Measurements from ENCODE around the gene OSTN.

Gene OSTN

GRCh38 chr3:191301017-191301416 lies 102.0 kb downstream of the OSTN start:
- H3K9me3 ChIP-seq (ENCODE audit: control insufficient read depth, low read length), result no peaks in the 10 kb centered on the region
- no peak for DNase-seq
- no peaks in the 10 kb centered on the region for H3K27me3 ChIP-seq (replicated peaks; ENCODE audit: control insufficient read depth, insufficient read depth, low read length, poor library complexity, severe bottlenecking)
- no peaks in the 10 kb centered on the region for H3K36me3 ChIP-seq (ENCODE audit: control insufficient read depth, insufficient read depth, low read length)
- H3K4me1 ChIP-seq (ENCODE audit: control insufficient read depth, insufficient read depth, low read length, poor library complexity, severe bottlenecking), result no peaks in the 10 kb centered on the region
- H3K27ac ChIP-seq (ENCODE audit: insufficient read depth, low read length, poor library complexity, severe bottlenecking), result no peak overlapping the region
- no peak overlapping the region for H3K4me3 ChIP-seq (ENCODE audit: insufficient read depth, low read depth, low read length, poor library complexity, severe bottlenecking)

DNA sequence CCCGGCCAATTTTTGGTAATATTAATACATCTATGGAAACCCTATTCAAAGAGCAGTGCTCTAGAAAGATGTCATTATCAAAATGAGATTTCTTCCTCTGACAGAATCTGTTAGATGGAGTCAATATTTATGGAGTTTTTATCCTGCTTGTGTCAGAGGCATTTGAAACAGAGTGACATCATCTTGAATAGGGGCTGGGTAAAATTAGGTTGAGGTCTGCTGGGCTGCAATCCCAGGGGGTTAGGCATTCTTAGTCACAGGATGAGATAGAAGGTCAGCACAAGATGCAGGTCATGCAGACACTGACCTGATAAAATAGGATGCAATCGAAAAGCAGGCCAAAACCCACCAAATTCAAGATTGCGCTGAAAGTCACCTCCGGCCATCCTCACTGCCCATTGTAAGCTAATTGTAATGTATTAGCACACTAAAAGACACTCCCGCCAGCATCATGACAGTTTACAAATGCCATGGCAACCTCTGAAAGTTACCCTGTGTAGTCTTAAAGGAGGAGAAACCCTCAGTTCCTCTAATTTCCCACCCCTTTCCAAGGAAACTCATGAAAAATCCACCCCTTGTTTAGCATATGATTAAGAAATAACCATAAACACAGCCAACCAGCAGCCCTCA lies 102.9 kb downstream of the OSTN start:
- H3K27me3 ChIP-seq (replicated peaks; ENCODE audit: control insufficient read depth, insufficient read depth, low read length, poor library complexity, severe bottlenecking), result no peaks in the 10 kb centered on the region

GRCh38 chr3:191302451-191302850 lies 103.4 kb downstream of the OSTN start:
- H3K27ac ChIP-seq (ENCODE audit: insufficient read depth, low read length, poor library complexity, severe bottlenecking), result no peak overlapping the region
- no peaks in the 10 kb centered on the region for H3K9me3 ChIP-seq (ENCODE audit: control insufficient read depth, low read length)
- no peak for DNase-seq
- H3K27me3 ChIP-seq (replicated peaks; ENCODE audit: control insufficient read depth, insufficient read depth, low read length, poor library complexity, severe bottlenecking), result no peaks in the 10 kb centered on the region
- H3K4me3 ChIP-seq (ENCODE audit: insufficient read depth, low read depth, low read length, poor library complexity, severe bottlenecking), result no peak overlapping the region
- no peaks in the 10 kb centered on the region for H3K36me3 ChIP-seq (ENCODE audit: control insufficient read depth, insufficient read depth, low read length)
- H3K4me1 ChIP-seq (ENCODE audit: control insufficient read depth, insufficient read depth, low read length, poor library complexity, severe bottlenecking), result no peaks in the 10 kb centered on the region

More for the DNA sequence above, 102.9 kb downstream of the OSTN start:
- Histone ChIP-seq H3K36me3 (ENCODE audit: control insufficient read depth, insufficient read depth, low read length) (no peaks in the 10 kb centered on the region), H3K4me1 (ENCODE audit: control insufficient read depth, insufficient read depth, low read length, poor library complexity, severe bottlenecking) (no peaks in the 10 kb centered on the region), H3K4me3 (ENCODE audit: insufficient read depth, low read depth, low read length, poor library complexity, severe bottlenecking) (no peak overlapping the region), H3K27ac (ENCODE audit: insufficient read depth, low read length, poor library complexity, severe bottlenecking) (no peak overlapping the region), H3K9me3 (ENCODE audit: control insufficient read depth, low read length) (no peaks in the 10 kb centered on the region)
- DNase-seq, result no peak

GRCh38 chr3:191303596-191303995 lies 104.6 kb downstream of the OSTN start:
- H3K4me1 ChIP-seq (ENCODE audit: control insufficient read depth, insufficient read depth, low read length, poor library complexity, severe bottlenecking), result no peaks in the 10 kb centered on the region
- no peak overlapping the region for H3K4me3 ChIP-seq (ENCODE audit: insufficient read depth, low read depth, low read length, poor library complexity, severe bottlenecking)
- H3K27ac ChIP-seq (ENCODE audit: insufficient read depth, low read length, poor library complexity, severe bottlenecking), result no peak overlapping the region
- no peaks in the 10 kb centered on the region for H3K9me3 ChIP-seq (ENCODE audit: control insufficient read depth, low read length)
- no peaks in the 10 kb centered on the region for H3K36me3 ChIP-seq (ENCODE audit: control insufficient read depth, insufficient read depth, low read length)
- DNase-seq, result no peak
- no peaks in the 10 kb centered on the region for H3K27me3 ChIP-seq (replicated peaks; ENCODE audit: control insufficient read depth, insufficient read depth, low read length, poor library complexity, severe bottlenecking)

- H3K4me3 ChIP-seq (ENCODE audit: insufficient read depth, low read depth, low read length, poor library complexity, severe bottlenecking), result no peak overlapping the region
- H3K4me1 ChIP-seq (ENCODE audit: control insufficient read depth, insufficient read depth, low read length, poor library complexity, severe bottlenecking), result no peaks in the 10 kb centered on the region
- H3K9me3 ChIP-seq (ENCODE audit: control insufficient read depth, low read length), result no peaks in the 10 kb centered on the region
- no peaks in the 10 kb centered on the region for H3K36me3 ChIP-seq (ENCODE audit: control insufficient read depth, insufficient read depth, low read length)
- H3K27ac ChIP-seq (ENCODE audit: insufficient read depth, low read length, poor library complexity, severe bottlenecking), result no peak overlapping the region
- no peaks in the 10 kb centered on the region for H3K27me3 ChIP-seq (replicated peaks; ENCODE audit: control insufficient read depth, insufficient read depth, low read length, poor library complexity, severe bottlenecking)
- no peak for DNase-seq
Observed at GRCh38 chr3:191306428-191306827, 107.4 kb downstream of the OSTN start.

DNA sequence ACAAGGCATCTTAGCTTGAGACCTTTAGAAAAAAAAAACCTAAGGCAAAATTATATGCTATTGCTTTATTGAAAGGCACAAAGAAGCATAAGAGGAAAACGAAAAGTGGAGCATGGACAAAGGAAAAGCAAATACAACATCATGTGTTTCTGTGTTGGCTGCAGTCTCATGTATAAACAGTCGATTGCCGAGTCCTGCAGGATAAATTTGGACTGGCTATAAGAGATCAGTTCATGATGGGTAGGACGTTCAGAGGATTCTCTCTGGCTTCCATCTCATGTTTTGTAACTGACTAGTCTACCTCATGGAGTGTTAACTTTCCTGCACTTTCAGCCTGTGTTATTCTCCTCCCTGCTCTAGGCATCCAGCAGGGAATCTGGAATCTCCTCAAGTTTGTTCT lies 108.3 kb downstream of the OSTN start:
- Histone ChIP-seq H3K4me1 (ENCODE audit: control insufficient read depth, insufficient read depth, low read length, poor library complexity, severe bottlenecking) (no peaks in the 10 kb centered on the region), H3K9me3 (ENCODE audit: control insufficient read depth, low read length) (no peaks in the 10 kb centered on the region), H3K4me3 (ENCODE audit: insufficient read depth, low read depth, low read length, poor library complexity, severe bottlenecking) (no peak overlapping the region), H3K27ac (ENCODE audit: insufficient read depth, low read length, poor library complexity, severe bottlenecking) (no peak overlapping the region), H3K36me3 (ENCODE audit: control insufficient read depth, insufficient read depth, low read length) (no peaks in the 10 kb centered on the region), H3K27me3 (replicated peaks; ENCODE audit: control insufficient read depth, insufficient read depth, low read length, poor library complexity, severe bottlenecking) (no peaks in the 10 kb centered on the region)
- DNase-seq, result no peak

DNA sequence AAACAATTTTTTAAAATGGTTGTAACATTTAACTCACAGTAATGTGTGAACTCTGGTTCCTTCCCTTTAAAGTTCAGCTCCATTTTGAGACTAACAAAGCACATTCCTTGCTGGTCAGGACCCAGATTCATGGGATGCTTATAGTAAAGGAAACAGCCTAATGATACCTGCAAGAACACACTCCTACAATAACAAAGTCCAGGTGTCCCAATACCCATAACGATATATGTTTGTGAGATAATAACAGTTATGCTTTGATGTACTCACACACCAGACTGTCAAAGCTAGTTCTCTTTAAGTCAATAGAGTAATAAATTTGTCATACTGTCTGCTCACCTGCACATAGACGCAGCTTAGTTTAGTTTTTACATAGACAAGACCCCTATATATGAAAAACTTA lies 114.3 kb downstream of the OSTN start:
- Histone ChIP-seq H3K36me3 (ENCODE audit: control insufficient read depth, insufficient read depth, low read length) (no peaks in the 10 kb centered on the region), H3K9me3 (ENCODE audit: control insufficient read depth, low read length) (no peaks in the 10 kb centered on the region), H3K4me1 (ENCODE audit: control insufficient read depth, insufficient read depth, low read length, poor library complexity, severe bottlenecking) (no peaks in the 10 kb centered on the region), H3K27ac (ENCODE audit: insufficient read depth, low read length, poor library complexity, severe bottlenecking) (no peak overlapping the region), H3K27me3 (replicated peaks; ENCODE audit: control insufficient read depth, insufficient read depth, low read length, poor library complexity, severe bottlenecking) (no peaks in the 10 kb centered on the region), H3K4me3 (ENCODE audit: insufficient read depth, low read depth, low read length, poor library complexity, severe bottlenecking) (no peak overlapping the region)
- no peak for DNase-seq

DNA sequence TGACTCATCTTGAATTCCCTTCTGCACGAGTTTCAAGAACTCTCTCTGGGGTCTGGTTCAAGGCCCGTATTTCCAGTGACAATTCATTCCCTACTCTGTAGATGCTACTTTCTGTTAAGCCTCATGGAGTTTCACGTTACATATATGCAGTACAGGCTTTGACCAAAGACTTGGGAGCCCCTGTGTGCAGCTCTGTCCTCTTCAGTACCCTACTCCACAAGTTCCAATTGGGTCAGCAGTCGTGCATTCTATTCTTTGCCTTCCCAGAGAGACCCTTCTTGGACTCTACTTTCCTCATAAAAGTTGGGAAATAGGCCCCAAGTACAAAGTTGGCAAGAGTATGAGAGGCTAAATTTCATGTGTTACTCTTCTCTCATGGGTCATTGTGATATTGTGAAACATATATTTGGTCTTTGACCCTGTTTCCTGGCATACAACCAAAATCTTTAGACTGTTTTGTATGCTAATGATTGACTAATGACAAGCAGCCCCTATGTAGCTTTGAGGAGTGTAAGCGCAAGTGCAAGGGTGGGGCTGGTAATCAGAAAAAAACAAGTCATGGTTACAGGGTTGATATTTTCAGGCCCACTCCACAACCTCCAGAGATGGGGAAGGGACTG lies 115.2 kb downstream of the OSTN start:
- H3K36me3 ChIP-seq (ENCODE audit: control insufficient read depth, insufficient read depth, low read length), result no peaks in the 10 kb centered on the region
- no peaks in the 10 kb centered on the region for H3K4me1 ChIP-seq (ENCODE audit: control insufficient read depth, insufficient read depth, low read length, poor library complexity, severe bottlenecking)
- no peak overlapping the region for H3K4me3 ChIP-seq (ENCODE audit: insufficient read depth, low read depth, low read length, poor library complexity, severe bottlenecking)
- no peaks in the 10 kb centered on the region for H3K27me3 ChIP-seq (replicated peaks; ENCODE audit: control insufficient read depth, insufficient read depth, low read length, poor library complexity, severe bottlenecking)
- DNase-seq, result no peak
- no peak overlapping the region for H3K27ac ChIP-seq (ENCODE audit: insufficient read depth, low read length, poor library complexity, severe bottlenecking)
- H3K9me3 ChIP-seq (ENCODE audit: control insufficient read depth, low read length), result no peaks in the 10 kb centered on the region
